SIG-M5 (cell line): Measurements from ENCODE around the gene PDE6H.

Experiments
- DNase-seq: peaks from one replicate; lab custom pipeline; 2025; lab: John Stamatoyannopoulos, UW

PDE6H gene

GRCh38 chr12:15004421-15004820 lies 31.6 kb downstream of the PDE6H start:
- DNase-seq: no peak

GRCh38 chr12:15005064-15005463 lies 32.2 kb downstream of the PDE6H start:
- DNase-seq: no peak

- DNase-seq: no peak
These were observed 34.7 kb downstream of the PDE6H start for GRCh38 chr12:15007551-15007950.

GRCh38 chr12:15011162-15011561 lies 38.3 kb downstream of the PDE6H start:
- DNase-seq: no peak

- no peak for DNase-seq
These were observed 40.9 kb downstream of the PDE6H start for GRCh38 chr12:15013634-15014179.

GRCh38 chr12:15014708-15015107 lies 41.9 kb downstream of the PDE6H start:
- DNase-seq: no peak

GRCh38 chr12:15015121-15015520 lies 42.3 kb downstream of the PDE6H start:
- DNase-seq: no peak

- no peak for DNase-seq
These were observed 47.3 kb downstream of the PDE6H start for GRCh38 chr12:15020156-15020555.
